Suppressor macrophage treated with lipopolysaccharide for 4 hours (primary cell): Measurements from ENCODE around the gene SIX3.

ENCODE experiments used
- DNase-seq: peaks from one replicate; pipeline ENCODE4 v3.0.0-alpha.2; 2020

SIX3 gene

DNA sequence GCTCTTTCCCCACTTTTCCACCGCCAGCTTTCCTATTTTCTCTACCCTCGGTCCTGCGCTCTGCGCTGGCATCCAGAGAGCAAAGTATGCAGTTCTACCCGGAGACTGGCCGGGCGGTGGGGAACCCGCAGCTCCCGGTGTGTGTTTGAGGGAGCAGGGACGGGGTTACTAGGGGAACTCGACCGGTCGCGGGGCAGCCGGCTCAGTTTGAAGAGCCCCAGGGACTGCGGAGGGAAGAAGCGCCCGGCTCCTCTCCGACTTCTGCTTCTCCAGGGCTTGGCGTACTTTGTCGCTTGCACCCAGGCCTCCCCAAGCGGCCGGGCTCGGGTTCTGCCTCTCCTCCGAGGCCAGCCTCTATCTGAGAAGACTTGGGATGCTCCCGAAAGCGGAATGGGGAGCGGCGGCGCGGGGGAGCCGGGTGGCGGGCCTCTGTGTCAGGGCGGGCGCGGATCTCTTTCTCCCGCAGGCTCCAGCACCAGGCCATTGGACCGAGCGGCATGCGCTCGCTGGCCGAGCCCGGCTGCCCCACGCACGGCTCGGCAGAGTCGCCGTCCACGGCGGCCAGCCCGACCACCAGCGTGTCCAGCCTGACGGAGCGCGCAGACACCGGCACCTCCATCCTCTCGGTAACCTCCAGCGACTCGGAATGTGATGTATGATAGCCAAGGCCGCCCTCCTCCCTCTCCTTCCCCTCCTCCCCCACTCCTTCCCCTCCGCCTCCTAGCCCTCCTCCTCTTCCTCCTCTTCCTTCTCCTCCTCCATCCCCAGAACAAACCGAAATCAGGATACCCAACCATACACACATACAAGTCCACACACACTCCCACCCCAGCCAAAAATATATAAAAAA, 2.8 kb downstream of the SIX3 start:
- no peak for DNase-seq

DNA sequence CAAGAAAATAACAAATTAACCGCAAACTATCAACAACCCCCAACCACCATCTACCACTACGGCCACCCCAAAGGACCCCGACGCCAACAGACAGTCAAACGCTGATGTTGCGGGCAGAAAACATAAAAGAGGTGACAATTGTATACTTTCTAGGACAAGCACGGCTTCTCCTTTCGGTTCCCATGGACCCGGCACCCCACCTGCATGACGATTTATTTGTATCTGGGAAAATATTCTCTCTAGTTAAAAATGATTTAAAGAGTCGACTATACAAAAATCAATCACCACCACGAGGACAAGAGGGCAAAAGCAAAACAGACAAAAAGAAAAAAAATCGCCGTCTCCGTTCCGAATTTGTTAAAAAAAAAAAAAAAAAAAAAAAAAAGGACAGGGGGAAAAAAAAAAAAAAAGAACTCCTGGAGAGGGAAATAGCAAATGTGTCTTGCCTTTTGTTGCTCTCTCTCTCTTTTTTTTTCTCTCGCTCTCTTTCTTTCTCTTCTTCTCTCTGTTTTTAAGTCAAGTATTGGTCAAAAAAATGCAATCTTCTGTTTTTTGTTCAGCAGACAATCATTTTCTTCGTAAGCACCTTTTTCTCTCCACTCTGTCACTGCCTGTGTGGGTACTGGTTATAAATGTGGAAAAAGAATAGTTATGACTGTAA, 3.6 kb downstream of the SIX3 start:
- DNase-seq = no peak

DNA sequence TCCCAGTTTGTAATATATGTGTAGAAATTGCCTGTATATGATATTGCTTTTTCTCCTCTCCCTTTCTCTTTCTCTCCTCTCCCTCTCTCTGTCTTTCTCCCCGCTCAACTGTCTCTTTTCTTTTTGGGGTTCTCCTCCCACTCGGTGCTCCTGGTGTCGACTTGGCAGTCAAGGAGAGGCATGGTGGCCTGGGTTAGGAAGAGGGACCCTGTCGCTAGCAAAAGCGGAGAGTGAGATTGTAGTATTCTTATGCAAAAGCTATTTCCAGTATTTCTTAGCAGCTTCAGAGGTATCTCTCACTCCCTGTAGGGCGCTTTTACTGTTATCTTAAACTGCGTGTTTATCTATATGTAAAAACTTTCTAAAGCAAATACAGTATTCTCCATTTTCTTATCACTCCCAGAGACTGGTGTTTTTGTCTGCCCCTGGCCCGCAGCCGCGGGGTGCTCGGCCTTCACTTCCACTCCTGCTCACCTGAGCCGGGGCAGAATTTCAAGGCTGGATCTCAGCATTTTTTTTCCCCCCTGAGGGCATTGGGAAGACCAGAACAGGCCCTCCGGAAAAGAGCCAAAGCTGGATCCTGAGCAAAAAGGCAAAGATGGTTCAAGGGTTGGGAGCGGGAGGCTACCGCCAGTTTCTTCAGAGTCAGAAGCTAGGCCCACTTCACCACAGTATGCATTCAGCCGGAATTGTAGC, 4.3 kb downstream of the SIX3 start:
- no peak for DNase-seq

DNA sequence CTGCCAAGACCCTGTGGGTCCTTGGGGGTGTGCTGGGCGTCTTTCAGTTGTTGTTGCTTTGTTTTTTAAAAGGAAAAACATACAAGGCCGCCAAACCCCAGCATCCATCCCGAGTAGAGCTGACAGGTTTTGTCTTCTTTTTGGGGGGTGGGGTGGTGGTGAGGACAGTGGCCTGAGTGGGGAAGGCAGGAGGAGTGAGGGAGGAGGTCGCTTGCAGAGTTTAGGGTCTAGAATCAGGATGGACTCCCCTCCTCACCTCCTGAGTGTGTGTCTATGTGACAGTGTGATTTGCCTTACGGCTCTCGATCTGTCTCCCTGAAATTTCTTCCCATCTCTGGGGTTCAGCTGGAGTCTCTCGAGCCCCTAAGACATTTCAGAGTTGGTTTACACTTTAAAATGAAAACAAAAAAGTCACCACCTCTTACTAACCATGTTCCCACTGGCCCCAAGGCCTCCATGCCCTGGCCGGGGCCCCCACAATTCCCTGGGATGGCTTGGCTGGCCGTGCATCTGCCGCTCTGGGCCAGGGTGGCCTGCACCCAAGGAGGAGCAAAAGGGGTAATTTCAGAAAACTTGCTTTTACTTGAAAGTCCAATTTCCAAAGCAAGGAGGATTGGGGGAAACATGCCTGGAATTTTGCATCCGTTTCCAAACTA, 5.0 kb downstream of the SIX3 start:
- no peak for DNase-seq

DNA sequence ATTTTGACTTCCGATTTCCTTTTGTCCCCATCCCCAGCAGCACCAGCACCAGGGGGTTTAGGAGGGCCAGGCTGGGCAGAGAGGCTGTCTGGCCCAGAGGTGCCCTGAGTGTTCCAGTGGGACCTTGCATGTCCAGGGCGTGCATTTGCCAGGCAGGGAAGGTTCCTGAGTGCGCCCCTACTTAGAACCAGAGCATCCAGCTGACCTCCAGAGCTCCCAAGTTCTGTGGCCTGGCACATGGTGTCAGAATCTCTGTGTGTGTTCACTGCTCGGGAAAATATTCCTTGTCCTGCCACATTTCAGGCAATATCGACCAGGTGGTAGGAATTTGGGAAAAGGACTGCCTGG, 5.5 kb downstream of the SIX3 start:
- DNase-seq = no peak

DNA sequence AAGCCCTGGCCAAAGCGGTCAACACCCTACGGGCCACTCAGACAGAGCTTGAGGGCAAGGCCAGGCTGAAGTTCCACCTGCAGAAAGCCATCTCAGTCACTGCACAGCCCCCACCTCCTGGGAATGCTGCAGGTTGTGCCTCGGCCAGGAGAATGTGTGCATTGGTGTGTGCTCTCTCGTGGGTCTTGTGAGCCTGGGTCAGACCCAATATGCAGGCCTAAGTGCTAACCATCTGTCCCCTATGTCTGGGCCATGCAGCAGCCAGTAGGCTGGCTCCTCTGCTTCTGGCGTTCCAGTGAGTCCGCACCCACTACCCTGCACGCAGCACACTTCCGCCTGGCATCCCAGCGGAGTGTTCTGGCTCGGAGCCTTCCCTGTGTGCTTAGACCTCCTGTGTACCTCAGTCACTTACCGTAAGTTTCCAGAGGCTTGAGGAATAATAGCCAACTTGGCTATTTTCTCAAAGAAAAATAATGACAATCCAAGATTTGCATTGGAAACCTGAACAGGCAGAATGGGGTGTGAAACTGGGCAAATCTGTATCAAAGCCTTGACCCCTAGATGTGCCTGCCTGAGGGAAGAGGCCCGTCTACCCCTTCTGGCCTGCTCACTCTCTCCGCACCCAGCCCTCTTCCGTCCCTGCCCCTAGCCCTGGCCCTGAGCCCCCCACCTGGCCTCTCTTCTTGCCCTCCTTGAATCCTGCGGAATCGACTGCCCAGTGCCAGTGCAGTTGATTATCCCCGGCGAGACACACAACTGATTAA, 7.2 kb downstream of the SIX3 start:
- DNase-seq = no peak

DNA sequence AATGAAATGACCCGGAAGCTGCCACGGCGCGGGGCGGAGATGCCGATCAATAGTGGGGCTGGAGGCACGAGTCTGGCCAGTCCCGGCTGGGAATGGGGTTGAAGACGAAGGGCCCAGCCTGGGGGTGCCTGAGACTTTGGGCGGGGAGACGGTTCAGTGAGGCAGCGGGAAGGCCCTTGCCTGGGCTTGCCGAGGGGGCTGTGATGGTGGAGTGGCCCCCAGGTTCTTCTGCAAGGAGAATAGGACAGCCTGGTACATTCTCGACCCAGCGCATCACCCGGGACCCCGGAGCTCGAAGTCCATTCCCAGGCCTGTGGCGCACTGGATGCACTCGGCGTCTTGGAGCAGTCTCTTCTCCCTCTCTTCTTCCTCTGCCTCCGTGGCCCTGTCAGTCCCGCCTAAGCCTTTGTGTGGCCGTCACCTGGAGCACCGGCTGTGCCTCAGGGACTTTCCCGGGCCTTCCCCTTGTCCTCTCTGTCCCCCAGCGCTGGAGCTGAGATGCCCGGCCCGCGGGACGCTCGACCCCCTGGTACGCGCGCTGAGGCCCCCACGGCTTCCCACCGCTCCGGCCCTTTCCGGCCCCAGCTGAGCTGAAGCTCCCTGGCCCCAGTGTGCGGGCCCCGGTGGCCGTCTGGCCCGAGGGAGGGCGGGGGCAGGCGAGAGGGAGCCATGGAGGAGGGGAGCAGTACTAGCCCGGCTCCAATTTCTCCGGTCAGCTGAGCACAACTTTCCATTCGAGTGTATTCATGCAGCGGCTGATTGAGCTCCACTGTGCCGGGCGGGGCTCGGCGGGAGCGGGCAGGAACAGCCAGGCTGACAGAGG, 8.0 kb downstream of the SIX3 start:
- DNase-seq = no peak

DNA sequence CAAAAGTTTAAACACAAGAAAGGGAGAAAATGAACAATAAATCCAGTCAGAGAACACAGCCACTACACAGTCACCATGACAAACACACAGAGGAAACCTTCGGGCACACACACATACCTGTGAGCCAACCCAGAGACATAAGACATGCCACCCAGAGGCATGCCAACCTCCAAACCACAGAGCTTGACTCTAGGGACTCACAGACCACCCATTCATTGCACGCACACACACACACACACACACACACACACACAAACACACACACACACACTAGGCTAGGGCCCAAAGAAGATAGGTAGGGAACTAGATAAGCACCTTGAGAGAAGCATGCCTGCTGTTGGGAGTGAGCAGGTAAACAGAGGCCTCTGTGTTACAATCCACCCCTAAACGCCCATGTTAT, 9.1 kb downstream of the SIX3 start:
- DNase-seq = no peak

DNA sequence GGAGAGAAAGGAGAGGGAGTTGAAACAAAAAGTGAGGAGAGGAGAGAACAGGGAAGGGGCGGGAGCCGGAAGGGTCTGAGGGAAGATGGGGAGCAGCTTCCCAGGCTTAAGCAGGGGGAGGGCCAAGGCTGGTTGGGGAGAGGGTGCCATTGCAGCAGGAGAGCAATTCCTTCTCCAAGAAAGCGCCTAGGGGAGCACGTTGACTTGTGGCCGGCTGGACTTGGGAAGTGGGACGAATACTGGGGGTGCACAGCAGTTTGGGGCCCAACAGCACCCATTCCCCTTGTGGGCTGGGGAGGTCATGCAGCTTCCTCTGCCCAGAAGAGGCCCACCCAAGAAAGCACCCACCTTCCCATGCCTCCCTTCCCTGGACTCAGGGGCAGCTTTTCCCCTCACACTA, 9.6 kb downstream of the SIX3 start:
- DNase-seq = no peak

DNA sequence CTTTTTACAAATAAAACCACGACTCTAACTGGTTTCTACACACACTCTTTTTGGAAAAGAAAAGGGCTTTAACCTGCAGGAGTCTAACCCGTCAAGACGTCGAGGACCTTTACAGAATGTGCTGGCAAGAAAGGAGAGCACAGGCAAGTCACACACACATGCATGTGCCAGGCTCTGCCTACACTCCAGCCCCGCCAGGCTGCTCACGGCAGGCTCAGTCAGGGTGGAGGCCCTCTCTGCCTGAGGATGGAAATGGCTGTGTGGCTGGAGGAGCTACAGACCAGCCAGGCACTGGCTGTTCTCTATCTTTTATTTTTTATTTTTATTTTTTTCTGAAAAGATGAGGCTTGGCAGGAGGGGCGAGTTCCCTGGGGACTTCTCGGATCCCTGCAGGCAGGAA, 10.2 kb downstream of the SIX3 start:
- DNase-seq = no peak

DNA sequence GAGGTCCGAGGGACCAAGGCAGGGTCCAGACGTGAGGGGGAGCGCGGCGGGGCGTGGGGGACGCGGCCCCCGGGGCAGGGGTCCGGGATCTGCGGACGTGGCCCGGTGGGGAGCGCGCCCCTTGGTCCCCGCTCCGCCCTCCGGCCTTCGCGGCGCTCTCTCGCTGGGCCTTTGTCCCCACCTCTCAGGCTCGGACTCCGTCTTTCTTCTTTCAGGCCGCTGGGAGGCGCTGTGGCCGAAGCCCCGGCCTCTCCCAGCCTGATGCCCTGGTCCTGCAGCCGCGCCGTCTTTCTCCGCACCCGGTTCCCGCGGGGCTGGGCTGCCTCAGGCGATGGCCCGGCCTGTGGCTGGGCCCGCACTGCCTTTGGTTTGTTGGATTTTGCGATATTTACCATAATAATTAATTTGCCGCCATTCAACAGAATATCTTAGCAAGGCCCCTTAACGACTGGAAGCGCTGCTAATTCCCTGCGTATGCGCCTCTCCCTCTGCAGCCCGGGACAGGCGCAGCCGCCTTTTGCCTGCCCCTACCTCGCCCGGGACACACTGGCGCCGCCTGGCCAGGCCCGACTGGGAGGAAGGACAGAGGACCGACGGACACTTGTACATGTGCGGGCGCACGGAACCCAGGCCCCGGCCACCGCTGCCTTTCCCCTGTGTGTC, 10.8 kb downstream of the SIX3 start:
- peak; percentile 65 for DNase-seq

DNA sequence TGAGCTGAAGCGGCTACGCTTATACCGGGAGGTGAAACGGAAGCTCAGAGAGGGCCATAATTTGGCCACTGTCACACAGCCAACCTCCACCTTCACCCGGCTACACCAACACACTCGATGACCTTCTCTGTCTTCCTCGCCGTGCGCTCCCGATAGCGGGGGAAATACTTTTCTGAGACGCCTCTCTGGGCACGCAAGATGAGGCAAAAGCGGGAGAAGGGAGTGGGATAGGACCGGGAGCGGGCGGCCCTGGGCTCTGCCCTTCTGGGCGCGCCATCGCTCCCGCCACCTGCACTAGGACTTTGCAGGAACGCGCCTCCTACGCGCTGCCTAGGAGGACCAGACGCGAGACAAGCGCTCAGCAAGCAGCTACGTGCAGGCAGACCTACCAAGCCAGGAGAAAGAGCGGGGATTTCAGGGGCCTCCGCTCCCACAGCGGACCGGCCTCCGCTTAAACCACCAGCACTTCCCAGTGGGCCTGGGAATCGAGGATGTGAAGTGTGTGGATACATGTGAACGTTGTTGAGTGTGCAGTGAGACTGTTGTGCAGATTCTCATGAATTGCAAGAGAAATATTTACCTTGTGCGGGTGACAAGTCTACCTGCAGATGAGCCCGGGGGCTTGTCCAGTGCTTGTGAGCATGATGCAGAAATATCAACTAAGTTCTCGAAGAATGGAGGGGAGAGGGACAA, 11.4 kb downstream of the SIX3 start:
- DNase-seq = no peak

DNA sequence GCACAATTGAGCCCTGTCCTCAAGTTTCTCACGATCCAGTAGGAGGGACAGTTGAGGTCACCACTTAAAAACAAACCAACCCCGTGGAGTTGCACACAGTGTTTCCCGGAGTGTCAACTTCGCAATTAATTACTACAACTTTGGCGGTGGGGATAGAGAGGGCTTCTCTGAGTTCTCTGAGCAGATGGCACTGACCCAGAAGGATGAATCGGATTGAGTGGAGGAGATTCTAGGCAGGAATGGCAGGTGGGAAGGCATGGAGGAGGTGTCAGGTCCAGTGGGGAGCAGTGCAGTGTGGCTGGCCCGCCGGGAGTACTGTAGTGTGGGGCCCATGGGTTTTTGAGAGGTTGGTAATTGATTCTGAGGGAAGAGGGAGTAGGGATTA, 12.0 kb downstream of the SIX3 start:
- no peak for DNase-seq

DNA sequence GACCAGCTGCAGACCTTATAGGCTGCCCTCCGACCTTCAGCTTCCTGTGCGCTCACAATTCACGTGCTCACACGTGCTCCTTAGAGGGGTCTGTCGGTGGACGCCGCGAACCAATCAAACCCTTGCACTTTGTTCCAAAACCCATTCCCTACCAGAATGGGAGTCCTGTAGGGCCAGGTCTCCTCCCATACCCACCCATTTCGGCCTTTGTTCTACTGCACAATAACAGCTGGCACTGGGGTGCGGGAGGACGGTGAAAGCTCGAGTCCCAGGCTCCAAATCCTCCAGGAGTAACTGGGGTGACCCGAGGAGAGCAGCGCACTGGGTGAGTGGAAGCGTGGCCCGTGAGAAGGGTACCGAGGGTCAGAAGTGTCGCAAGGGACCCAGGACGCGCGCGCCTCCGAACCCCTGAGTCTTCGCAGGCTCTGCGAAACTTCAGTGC, 13.0 kb downstream of the SIX3 start:
- DNase-seq = no peak

DNA sequence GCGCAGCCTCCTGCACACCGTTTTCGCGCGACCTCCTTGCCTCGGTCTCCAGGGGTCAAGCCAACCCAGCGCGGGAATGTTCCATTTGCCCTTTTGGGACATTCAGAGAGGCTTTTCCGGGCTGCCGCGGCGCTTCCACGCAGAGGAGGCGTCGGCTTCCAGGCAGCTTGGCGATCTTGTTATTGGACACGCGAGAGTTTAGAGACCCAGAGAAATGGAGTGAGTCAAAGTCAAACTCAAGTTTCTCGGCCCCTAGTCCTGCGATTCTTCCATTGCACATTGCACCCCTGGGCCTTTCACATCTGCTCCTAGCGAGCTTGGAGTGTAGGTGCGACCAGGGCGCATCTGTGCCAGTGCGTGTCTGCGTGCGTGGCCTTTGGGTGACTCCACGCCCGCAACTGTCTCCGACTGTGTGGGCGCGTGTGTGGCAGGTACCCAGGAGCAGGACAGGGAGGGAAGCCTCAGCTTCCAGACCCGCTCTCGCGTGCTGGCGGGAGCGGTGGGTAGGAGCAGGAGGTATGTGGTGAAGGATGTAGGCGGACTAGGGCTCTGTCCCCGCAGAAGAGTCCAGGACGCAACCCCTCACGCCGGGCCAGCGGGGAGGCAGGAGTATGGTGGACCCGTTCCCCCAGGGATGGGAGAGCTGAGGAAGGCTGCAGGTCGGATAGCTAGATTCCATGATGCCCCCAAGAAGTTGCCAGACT, 13.5 kb downstream of the SIX3 start:
- DNase-seq = no peak

DNA sequence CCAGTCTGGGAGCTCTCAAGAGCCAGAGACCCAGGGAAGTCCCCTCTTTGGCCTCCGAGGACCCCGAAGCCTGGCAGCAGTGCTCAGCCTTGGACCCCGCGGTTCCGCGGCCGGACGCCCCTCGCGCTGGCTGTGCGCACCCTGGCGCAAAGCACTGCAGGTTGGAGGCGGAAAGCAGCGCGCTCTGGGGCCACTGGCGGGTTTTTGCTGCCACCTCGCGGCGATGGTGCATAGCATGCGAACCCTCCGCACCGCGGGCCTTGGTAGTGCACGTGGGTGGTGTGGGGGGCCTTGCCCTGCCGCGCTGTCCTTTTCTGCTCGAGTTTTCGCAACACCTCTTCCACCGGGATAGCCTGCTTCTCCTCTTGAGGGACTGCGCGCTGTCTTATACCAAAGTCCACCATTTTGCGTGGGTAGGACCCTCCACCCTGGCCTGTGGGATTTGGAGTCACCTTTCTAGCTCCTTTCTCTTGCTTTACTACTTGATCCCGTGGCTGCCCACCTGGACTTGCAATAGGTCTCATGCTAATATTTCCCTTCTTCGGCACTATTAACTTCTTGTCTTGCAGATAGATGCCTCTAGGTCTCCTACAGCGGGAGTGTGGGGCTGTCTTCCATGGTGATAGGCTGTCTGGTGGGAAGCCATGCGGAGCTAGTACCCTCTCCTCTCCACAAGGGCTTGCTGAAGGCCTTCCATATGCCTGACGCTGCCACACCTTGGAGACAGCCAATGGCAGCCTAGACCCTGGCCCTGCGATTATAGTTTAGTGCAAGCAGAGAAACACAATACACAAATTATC, 14.3 kb downstream of the SIX3 start:
- peak; percentile 81 for DNase-seq

DNA sequence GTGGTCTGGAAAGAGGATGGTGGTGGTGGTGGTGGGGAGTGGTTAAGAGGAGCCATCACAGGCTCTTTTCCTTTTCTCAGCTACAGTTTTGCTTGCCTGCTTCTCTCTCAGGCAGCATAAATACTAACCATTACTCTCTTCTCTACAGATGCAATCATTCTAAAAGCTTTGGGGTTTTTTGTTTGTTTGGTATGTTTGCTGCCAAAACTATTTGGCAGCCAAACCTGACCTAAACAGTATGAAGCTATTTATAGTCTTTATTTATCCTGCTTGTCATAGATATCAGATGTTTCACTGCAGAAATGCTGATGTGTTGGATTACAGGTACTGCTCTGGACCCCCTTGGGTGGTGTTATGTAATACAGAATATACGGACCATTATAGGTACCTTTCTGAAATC, 15.3 kb downstream of the SIX3 start:
- no peak for DNase-seq

DNA sequence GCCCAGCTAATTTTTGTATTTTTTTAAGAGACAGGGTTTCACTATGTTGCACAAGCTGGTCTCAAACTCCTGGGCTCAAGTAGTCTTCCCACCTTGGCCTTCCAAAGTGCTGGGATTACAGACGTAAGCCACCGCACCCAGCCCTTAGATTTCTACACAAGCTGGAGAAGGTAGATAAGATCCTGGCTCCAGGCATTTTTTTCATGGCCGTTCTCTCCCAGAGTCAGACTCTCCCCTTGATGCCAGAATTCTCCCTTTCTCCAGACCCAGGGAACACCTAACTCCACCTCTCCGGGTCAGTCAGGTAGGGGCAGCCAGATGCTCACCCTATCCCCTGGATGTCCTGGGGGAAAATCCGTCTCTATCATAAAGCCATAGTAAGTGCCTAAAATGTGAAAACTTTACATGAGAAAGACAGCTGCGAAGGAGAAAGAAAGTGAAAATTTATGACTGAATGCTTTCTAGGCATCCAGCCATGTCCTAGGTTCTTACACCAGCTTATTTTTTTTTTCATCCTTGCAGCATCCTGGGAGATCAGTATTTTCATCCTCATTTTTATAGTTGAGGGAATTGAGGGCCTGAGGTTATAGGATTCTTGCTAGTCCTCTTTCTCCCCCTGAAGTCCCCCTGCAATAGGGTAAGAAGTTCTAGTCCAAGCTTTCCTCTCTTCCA, 16.3 kb downstream of the SIX3 start:
- DNase-seq = no peak

DNA sequence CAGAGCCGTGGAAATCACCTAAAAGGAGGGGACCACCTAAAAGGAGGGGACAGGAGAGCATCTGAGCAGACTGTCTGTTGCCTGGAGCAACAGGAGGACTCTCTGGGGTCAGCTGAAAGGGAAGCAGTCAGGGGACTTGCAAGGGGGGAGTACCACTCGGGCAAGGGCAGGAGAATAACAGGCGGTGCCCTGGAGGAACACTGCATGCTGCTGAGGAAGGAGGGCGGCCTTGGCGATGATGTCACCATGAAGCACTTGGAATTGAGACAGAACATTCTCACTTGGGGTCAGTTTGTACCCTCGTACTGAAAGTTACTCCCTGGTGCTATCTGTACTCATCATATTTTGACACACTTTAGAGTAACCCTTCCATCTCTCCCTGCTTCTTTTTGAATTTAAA, 18.4 kb downstream of the SIX3 start:
- no peak for DNase-seq
